K562 (cell line): Measurements from ENCODE around the gene NT5C2. TPM values are rescaled to one million over a fixed set of nuclear protein-coding genes. Genes with fewer than 3 reads are reported as not detected.

Experiments
- ATAC-seq: fragments of 200-7000 bp; cut with Tn5 transposase; 3 replicates; pipeline ENCODE4 v1.9.1; 2020; ENCODE audit warnings: moderate library complexity
- BruUV-seq: library from RNA; stranded (reverse); fragments of 400-500 nt; replicated peaks from 2 replicates; lab custom pipeline; 2021; lab: Mats Ljungman, UMichigan
- CTCF ChIA-PET: fragments of 300-600 bp; formaldehyde crosslinking; extraction: SDS; loops from one replicate; lab custom pipeline; 2021; ENCODE audit warnings: low intra/inter-chr PET ratio; lab: Yijun Ruan, JAX
- POLR2A ChIA-PET: fragments of 300-600, 350-650 bp; sonication (Branson Sonifier 250); formaldehyde crosslinking; extraction: SDS; loops from one replicate; lab custom pipeline; 2021; ENCODE audit warnings: antibody characterized with exemption, inconsistent platforms; lab: Yijun Ruan, JAX
- DNase-seq, 4 experiments: peaks; one replicate each; pipeline versions ENCODE4 v3.0.0 to v3.0.0-alpha.2; 2011 to 2018; ENCODE audit warnings: low spot score in 3 of 4, mixed read lengths in 3 of 4; ENCODE audit errors: extremely low read depth in 1 of 4
- FAIRE-seq: peaks from 2 replicates; lab custom pipeline; 2011; peaks lifted over from hg19 to GRCh38; lab: Jason Lieb, UNC
- H2AFZ ChIP-seq: 2 replicates; pipeline ENCODE4 v1.6.0; 2011; ENCODE audit warnings: low read depth, low read length, control low read depth, inconsistent platforms
- H3K27ac ChIP-seq: fragments of 200-600 bp; 3 replicates; pipeline ENCODE4 v1.8.0; 2011; ENCODE audit warnings: low read depth, mild to moderate bottlenecking, control low read depth, inconsistent platforms, low read length, moderate library complexity, mixed read lengths; ENCODE audit errors: extremely low read depth
- H3K27me3 ChIP-seq, 2 experiments: fragments of 300-600 bp in 1 of 2; 2 replicates in 1 of 2; 3 replicates in 1 of 2; pipeline versions ENCODE4 v1.6.0 to v1.8.0; 2011; ENCODE audit warnings: inconsistent platforms in 2 of 2, low read length in 2 of 2, mild to moderate bottlenecking in 1 of 2, mixed read lengths in 1 of 2, moderate library complexity in 1 of 2; ENCODE audit not compliant: control insufficient read depth in 2 of 2, insufficient read depth in 2 of 2
- H3K36me3 ChIP-seq: fragments of 300-600 bp; 3 replicates; pipeline ENCODE4 v1.8.0; 2011; ENCODE audit warnings: mild to moderate bottlenecking, low read length, inconsistent platforms; ENCODE audit not compliant: control insufficient read depth, insufficient read depth
- H3K4me1 ChIP-seq, 2 experiments: fragments of 200-600 bp in 1 of 2; replicated peaks in 1 of 2; 2 replicates in 1 of 2; 3 replicates in 1 of 2; pipeline versions ENCODE4 v1.5.1 to v1.8.0; 2011; ENCODE audit warnings: inconsistent platforms in 2 of 2, low read length in 2 of 2, mild to moderate bottlenecking in 1 of 2, mixed read lengths in 1 of 2, moderate library complexity in 1 of 2; ENCODE audit not compliant: control insufficient read depth in 2 of 2, insufficient read depth in 2 of 2
- H3K4me2 ChIP-seq: 2 replicates; pipeline ENCODE4 v1.6.1; 2011; ENCODE audit warnings: low read length, control low read depth, inconsistent platforms, mixed read lengths; ENCODE audit not compliant: insufficient read depth
- H3K4me3 ChIP-seq: fragments of 200-600 bp; sonication (generic), shearing (Covaris generic); 2 replicates; pipeline ENCODE4 v1.5.1; 2016; ENCODE audit warnings: control low read depth, inconsistent platforms
- H3K79me2 ChIP-seq: fragments of 200-600 bp; 3 replicates; pipeline ENCODE4 v1.8.0; 2011; ENCODE audit warnings: low read length, inconsistent platforms; ENCODE audit not compliant: control insufficient read depth, insufficient read depth
- H3K9ac ChIP-seq, 2 experiments: 2 replicates each; pipeline versions ENCODE4 v1.6.0 to v1.6.1; 2011; ENCODE audit warnings: low read depth in 2 of 2, low read length in 2 of 2, control low read depth in 1 of 2, inconsistent platforms in 1 of 2, mild to moderate bottlenecking in 1 of 2, mixed read lengths in 1 of 2; ENCODE audit not compliant: insufficient read depth in 1 of 2
- H3K9me1 ChIP-seq: one replicate; pipeline ENCODE4 v1.6.0; 2011; ENCODE audit warnings: inconsistent platforms, mild to moderate bottlenecking, low read length, moderate library complexity; ENCODE audit not compliant: control insufficient read depth, insufficient read depth
- H3K9me3 ChIP-seq: replicated peaks from 2 replicates; pipeline ENCODE4 v1.5.1; 2011; ENCODE audit warnings: low read depth, low read length, inconsistent platforms; ENCODE audit not compliant: control insufficient read depth, insufficient read depth
- H4K20me1 ChIP-seq: replicated peaks from 2 replicates; pipeline ENCODE4 v1.6.1; 2011; ENCODE audit warnings: low read length, inconsistent platforms, mixed read lengths; ENCODE audit not compliant: control insufficient read depth, insufficient read depth
- CBX3 ChIP-seq, 2 experiments: IDR thresholded peaks; 1 replicate in 1 of 2; 2 replicates in 1 of 2; pipeline ENCODE4 v1.6.1; 2012; ENCODE audit warnings: inconsistent platforms in 2 of 2, low read length in 2 of 2, borderline replicate concordance in 1 of 2, control low read depth in 1 of 2
- E2F6 ChIP-seq, 2 experiments: IDR thresholded peaks; 2 replicates each; pipeline ENCODE4 v1.6.1; 2011; ENCODE audit warnings: borderline replicate concordance in 1 of 2, control low read depth in 1 of 2, low read depth in 1 of 2, low read length in 1 of 2, mild to moderate bottlenecking in 1 of 2, mixed read lengths in 1 of 2, moderate library complexity in 1 of 2; ENCODE audit not compliant: insufficient read depth in 1 of 2, insufficient read length in 1 of 2, poor library complexity in 1 of 2, severe bottlenecking in 1 of 2; ENCODE audit errors: extremely low read depth in 1 of 2
- HIVEP1 ChIP-seq: fragments of 250-450 bp; sonication (Bioruptor Pico); IDR thresholded peaks from 2 replicates; pipeline ENCODE4 v1.4.0; 2020; ENCODE audit warnings: mild to moderate bottlenecking
- L3MBTL2 ChIP-seq: fragments of 450-650 bp; IDR thresholded peaks from 2 replicates; pipeline ENCODE4 v1.6.1; 2016; ENCODE audit warnings: mild to moderate bottlenecking, moderate library complexity
- MBD1 ChIP-seq: fragments of 250-450 bp; sonication (Bioruptor Pico); IDR thresholded peaks from 2 replicates; pipeline ENCODE4 v1.8.0; 2022; ENCODE audit warnings: inconsistent platforms
- MLX ChIP-seq, 2 experiments: fragments of 450-650 bp in 1 of 2; sonication (generic) in 1 of 2; formaldehyde crosslinking; conservative IDR thresholded peaks; 2 replicates each; pipeline versions ENCODE4 v1.4.0 to v1.8.1; 2020 to 2022; ENCODE audit warnings: mild to moderate bottlenecking in 1 of 2, missing genetic modification reagents in 1 of 2
- PTBP1 ChIP-seq: fragments of 200-400 bp; formaldehyde crosslinking; IDR thresholded peaks from 2 replicates; pipeline ENCODE4 v1.6.1; 2017; ENCODE audit warnings: low read depth, low read length
- RFX7 ChIP-seq: fragments of 250-450 bp; sonication (Bioruptor Pico); IDR thresholded peaks from 2 replicates; pipeline ENCODE4 v1.5.1; 2021; ENCODE audit warnings: mild to moderate bottlenecking
- ZNF655 ChIP-seq: fragments of 250-450 bp; sonication (Bioruptor Pico); IDR thresholded peaks from 2 replicates; pipeline ENCODE4 v1.5.0; 2021
- WGBS: fragments of 100-300 bp; shearing (Covaris generic); methylation state at CpG from one replicate; pipeline ENCODE4 v1.1.6; 2016; ENCODE audit warnings: low coverage, mixed read lengths; ENCODE audit not compliant: insufficient coverage; ENCODE audit errors: missing lambda C conversion rate; 5-methylcytosine and 5-hydroxymethylcytosine counted together
- in situ Hi-C: fragments of 300-500 bp; cut with MboI; formaldehyde crosslinking; loops from 4 replicates; pipeline ENCODE4 v1.15.0; 2018; ENCODE audit warnings: inconsistent platforms, mixed read lengths
- intact Hi-C: fragments of 100-400 bp; cut with micrococcal nuclease; formaldehyde crosslinking; loops from 2 replicates; pipeline ENCODE4 v1.14.2; 2022
- polyA plus RNA-seq, 8 experiments: library from polyadenylated mRNA; depleted of rRNA in 4 of 8; stranded (reverse) in 5 of 8; unstranded in 3 of 8; fragments of >200 nt; fragmentation: Nextera tagmentation in 2 of 8; fragmentation: Illumina TruSeq in 1 of 8; extraction: Ambion mirVana in 2 of 8; extraction: Trizol in 1 of 8; gene quantifications; 2 replicates each; pipeline versions ENCODE4 v1.2.1 to v1.2.3, GENCODE V29; 2011 to 2014; ENCODE audit warnings: inconsistent platforms in 1 of 8, missing spikeins in 1 of 8
- total RNA-seq, 7 experiments: library from RNA; depleted of rRNA in 6 of 7; stranded (reverse); fragments of >200 nt in 6 of 7; fragmentation: Illumina TruSeq in 2 of 7; extraction: Trizol in 2 of 7; gene quantifications; 2 replicates each; pipeline versions ENCODE4 v1.2.1 to v1.2.3, GENCODE V29; 2011 to 2021; ENCODE audit warnings: low replicate concordance in 1 of 7

Gene NT5C2
- total and polyA plus RNA-seq, 9 of the 15 experiments (the other 6 are each of a cell fraction or from before 2014, with no cell fraction given): 11.3 to 45.2 (median 27.7) TPM

GRCh38 chr10:103141950-103142349 lies 51.1 kb downstream of the NT5C2 start:
- ATAC-seq (no peak), DNase-seq (no peak), FAIRE-seq (no peak)
- intact Hi-C loops (no loop called here), in situ Hi-C loops (no loop called here)
- no peak overlapping the region for H3K27ac ChIP-seq
- no peak overlapping the region for H3K4me3 ChIP-seq
- TF ChIP-seq CBX3 (IDR thresholded peaks at IDR 0.05; ENCODE audit: borderline replicate concordance in 1 of 2, low read length in 2 of 2) (no peak), HIVEP1 (CRISPR knock-in tag) (no peak), L3MBTL2 (no peak)
- peaks cover 6% of the 10 kb centered on the region; the same call in 2 of the 3 replicates for H3K36me3 ChIP-seq
- no peaks in the 10 kb centered on the region for H3K27me3 ChIP-seq
- H3K9me1 ChIP-seq: no peaks in the 10 kb centered on the region
- no TSS peak for BruUV-seq
- no peak overlapping the region for H3K4me2 ChIP-seq
- peaks cover 0 to 8% of the 10 kb centered on the region in 2 experiments; a peak in 2 of 5 replicates for H3K4me1 ChIP-seq
- POLR2A ChIA-PET: no interaction called here
- no peak overlapping the region for H3K9ac ChIP-seq
- no peaks in the 10 kb centered on the region; the same call in 2 of the 3 replicates for H3K79me2 ChIP-seq
- CTCF ChIA-PET: no interaction called here
- WGBS: 80% methylated on average over 2 of the region's 2 CpGs
- no peak overlapping the region for H2AFZ ChIP-seq
- no peaks in the 10 kb centered on the region for H3K9me3 ChIP-seq
- H4K20me1 ChIP-seq: no peaks in the 10 kb centered on the region

- Histone ChIP-seq H3K4me1 (no peaks in the 10 kb centered on the region), H3K27ac (no peak overlapping the region), H3K9me3 (no peaks in the 10 kb centered on the region), H4K20me1 (no peaks in the 10 kb centered on the region), H3K27me3 (no peaks in the 10 kb centered on the region), H3K79me2 (no peaks in the 10 kb centered on the region; the same call in 2 of the 3 replicates), H3K4me3 (no peak overlapping the region), H2AFZ (no peak overlapping the region), H3K9me1 (no peaks in the 10 kb centered on the region), H3K4me2 (no peak overlapping the region), H3K36me3 (peaks cover 14% of the 10 kb centered on the region; the same call in 1 of the 3 replicates), H3K9ac (no peak overlapping the region)
- BruUV-seq: no TSS peak
- ChIA-PET CTCF (no interaction called here), POLR2A (interaction anchor here (1.4 kb wide), 1 partner anchor 16 kb away, joined by 5 read pairs; no protein-coding TSS in a partner anchor)
- in situ Hi-C loops: no loop called here
- DNase-seq (no peak), FAIRE-seq (no peak), ATAC-seq (no peak)
- 82% methylated on average over 1 of the region's 1 CpG for WGBS
- intact Hi-C loops: no loop called here
- TF ChIP-seq MLX (CRISPR knock-in tag; conservative IDR thresholded peaks at IDR 0.05) (no peak), ZNF655 (CRISPR knock-in tag) (no peak), MBD1 (CRISPR knock-in tag) (no peak), PTBP1 (no peak), RFX7 (CRISPR knock-in tag) (no peak), E2F6 (IDR thresholded peaks at IDR 0.05; ENCODE audit: borderline replicate concordance in 1 of 2, extremely low read depth in 1 of 2, insufficient read depth in 1 of 2, insufficient read length in 1 of 2, low read depth in 1 of 2, low read length in 1 of 2, poor library complexity in 1 of 2, severe bottlenecking in 1 of 2) (no peak)
Observed at GRCh38 chr10:103140469-103140868, 52.6 kb downstream of the NT5C2 start.
